A549 (cell line): Measurements from ENCODE around the gene ZCCHC9.

Source experiments
- CEBPB ChIP-seq, 2 experiments: fragments of >200 bp in 1 of 2; sonication (Bioruptor Twin) in 1 of 2; formaldehyde crosslinking in 1 of 2; IDR thresholded peaks; 2 replicates each; pipeline ENCODE4 v1.6.1; 2012 to 2016
- CHD2 ChIP-seq: fragments of 150-350 bp; IDR thresholded peaks from 2 replicates; pipeline ENCODE4 v1.6.1; 2014; ENCODE audit warnings: low read length; ENCODE audit not compliant: partially characterized antibody
- CTCF ChIP-seq: fragments of >200 bp; sonication (Bioruptor Twin); formaldehyde crosslinking; IDR thresholded peaks from 3 replicates; pipeline ENCODE4 v1.5.1; 2016
- JUNB ChIP-seq: fragments of >200 bp; sonication (Bioruptor Twin); formaldehyde crosslinking; IDR thresholded peaks from 2 replicates; pipeline ENCODE4 v1.6.1; 2016
- MAX ChIP-seq: IDR thresholded peaks from 2 replicates; pipeline ENCODE4 v1.6.1; 2012
- POLR2A ChIP-seq: IDR thresholded peaks from 2 replicates; pipeline ENCODE4 v1.6.1; 2012; ENCODE audit warnings: mild to moderate bottlenecking, low read length
- SMC3 ChIP-seq: fragments of >200 bp; sonication (Bioruptor Twin); formaldehyde crosslinking; IDR thresholded peaks from 3 replicates; pipeline ENCODE4 v1.6.1; 2018; ENCODE audit warnings: inconsistent platforms
- ZNF302 ChIP-seq: fragments of 250-450 bp; sonication (Bioruptor Pico); IDR thresholded peaks from 2 replicates; pipeline ENCODE4 v1.9.0; 2021; ENCODE audit warnings: inconsistent platforms, mild to moderate bottlenecking, moderate library complexity
- TF ChIP-seq, protein P1 (sequence below): IDR thresholded peaks from 2 replicates; pipeline ENCODE4 v1.6.1; 2012; ENCODE audit warnings: low read depth, borderline replicate concordance

DNA sequence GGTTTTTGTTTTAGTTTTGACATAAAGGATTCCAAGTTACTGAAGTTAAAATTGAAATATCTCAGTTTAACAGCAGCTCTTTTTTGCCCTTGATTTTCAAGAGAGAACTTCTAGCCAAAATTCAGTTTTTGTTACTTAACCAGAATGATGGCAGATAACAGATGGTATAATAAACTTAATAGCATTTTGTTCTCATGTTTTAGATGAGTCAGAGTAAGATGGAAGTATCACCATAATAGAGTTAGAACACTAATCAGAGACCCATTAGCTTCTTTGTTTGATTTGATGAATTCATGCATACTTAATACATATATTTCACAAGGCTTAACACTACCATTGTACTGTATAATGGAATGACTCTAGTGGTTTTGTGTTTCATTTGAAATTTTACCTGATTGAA is 11.9 kb downstream of the ZCCHC9 start:
- TF ChIP-seq MAX (no peak), JUNB (no peak), CHD2 (no peak), CTCF (no peak), SMC3 (no peak), POLR2A (no peak), CEBPB (IDR thresholded peaks at IDR 0.05) (no peak), ZNF302 (no peak)
- TF ChIP-seq, protein P1, sequence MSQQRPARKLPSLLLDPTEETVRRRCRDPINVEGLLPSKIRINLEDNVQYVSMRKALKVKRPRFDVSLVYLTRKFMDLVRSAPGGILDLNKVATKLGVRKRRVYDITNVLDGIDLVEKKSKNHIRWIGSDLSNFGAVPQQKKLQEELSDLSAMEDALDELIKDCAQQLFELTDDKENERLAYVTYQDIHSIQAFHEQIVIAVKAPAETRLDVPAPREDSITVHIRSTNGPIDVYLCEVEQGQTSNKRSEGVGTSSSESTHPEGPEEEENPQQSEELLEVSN: no peak
